Bronchial epithelial cell (primary cell): ENCODE measurements around the gene ADGRV1. TPM values are rescaled to one million over a fixed set of nuclear protein-coding genes. Genes with fewer than 3 reads are reported as not detected.

ENCODE experiments used
- DNase-seq: peaks from one replicate; pipeline ENCODE4 v3.0.0-alpha.2; 2010; ENCODE audit warnings: low read depth
- FAIRE-seq: peaks from 2 replicates; lab custom pipeline; 2011; peaks lifted over from hg19 to GRCh38; lab: Jason Lieb, UNC
- H3K27me3 ChIP-seq: 2 replicates; pipeline ENCODE4 v1.5.1; 2011; ENCODE audit warnings: low read length; ENCODE audit not compliant: control insufficient read depth, insufficient read depth
- H3K36me3 ChIP-seq: 2 replicates; pipeline ENCODE4 v1.5.1; 2011; ENCODE audit warnings: low read length; ENCODE audit not compliant: control insufficient read depth, insufficient read depth
- H3K4me3 ChIP-seq: 2 replicates; pipeline ENCODE4 v1.5.1; 2011; ENCODE audit warnings: mild to moderate bottlenecking, low read depth, low read length, control low read depth
- CTCF ChIP-seq: IDR thresholded peaks from 2 replicates; pipeline ENCODE4 v1.5.1; 2011; ENCODE audit warnings: mild to moderate bottlenecking, moderate library complexity, low read length, control low read depth, inconsistent platforms; ENCODE audit not compliant: insufficient read depth, severe bottlenecking
- total RNA-seq: library from RNA; depleted of rRNA; stranded (reverse); fragments of >200 nt; gene quantifications from 2 replicates; pipeline ENCODE4 v1.2.1, GENCODE V29; 2014

The ADGRV1 gene
- total RNA-seq, 1 donor from 2014 or later: 1.6 TPM

GRCh38 chr5:91022518-91022917, 463.9 kb downstream of the ADGRV1 start:
- FAIRE-seq: no peak
- no peak for TF ChIP-seq CTCF
- no peak for DNase-seq
- Histone ChIP-seq H3K27me3 (no peaks in the 10 kb centered on the region), H3K4me3 (no peak overlapping the region), H3K36me3 (no peaks in the 10 kb centered on the region)

- no peaks in the 10 kb centered on the region for H3K27me3 ChIP-seq
- no peak for TF ChIP-seq CTCF
- no peaks in the 10 kb centered on the region for H3K36me3 ChIP-seq
- H3K4me3 ChIP-seq: no peak overlapping the region
- FAIRE-seq (no peak), DNase-seq (no peak)
Observed at GRCh38 chr5:91024206-91024605, 465.6 kb downstream of the ADGRV1 start.

GRCh38 chr5:91024727-91025126, 466.1 kb downstream of the ADGRV1 start:
- H3K36me3 ChIP-seq: no peaks in the 10 kb centered on the region
- FAIRE-seq (no peak), DNase-seq (no peak)
- no peak for TF ChIP-seq CTCF
- no peak overlapping the region for H3K4me3 ChIP-seq
- no peaks in the 10 kb centered on the region for H3K27me3 ChIP-seq

GRCh38 chr5:91025449-91025848, 466.9 kb downstream of the ADGRV1 start:
- no peak for TF ChIP-seq CTCF
- no peak for DNase-seq
- Histone ChIP-seq H3K36me3 (no peaks in the 10 kb centered on the region), H3K27me3 (no peaks in the 10 kb centered on the region), H3K4me3 (no peak overlapping the region)
- no peak for FAIRE-seq

- FAIRE-seq: no peak
Observed at GRCh38 chr5:91025956-91026355, 467.4 kb downstream of the ADGRV1 start.

More at GRCh38 chr5:91025956-91026355, 467.4 kb downstream of the ADGRV1 start:
- H3K36me3 ChIP-seq: no peaks in the 10 kb centered on the region
- DNase-seq: no peak
- TF ChIP-seq CTCF: no peak
- H3K4me3 ChIP-seq: no peak overlapping the region
- no peaks in the 10 kb centered on the region for H3K27me3 ChIP-seq
